PC-3 (cell line): ENCODE data around the gene SULT1E1. TPM values are rescaled to one million over a fixed set of nuclear protein-coding genes. Genes with fewer than 3 reads are reported as not detected.

Experiments used
- ATAC-seq: fragments of 200-7000 bp; cut with Tn5 transposase; 2 replicates; pipeline ENCODE4 v1.9.1; 2020; ENCODE audit warnings: mild to moderate bottlenecking, moderate library complexity
- BruUV-seq: library from RNA; stranded (reverse); fragments of 400-500 nt; replicated peaks from 2 replicates; lab custom pipeline; 2021; lab: Mats Ljungman, UMichigan
- CTCF ChIA-PET: fragments of 300-600 bp; sonication (Branson Sonifier 250); formaldehyde crosslinking; loops from one replicate; lab custom pipeline; 2022; ENCODE audit warnings: antibody characterized with exemption; lab: Charles Lee
- POLR2A ChIA-PET: fragments of 300-600 bp; sonication (Branson Sonifier 250); formaldehyde crosslinking; loops from one replicate; lab custom pipeline; 2022; ENCODE audit warnings: antibody characterized with exemption; ENCODE audit not compliant: unreplicated experiment; lab: Charles Lee
- DNase-seq: peaks from one replicate; pipeline ENCODE4 v3.0.0-alpha.2; 2015
- H2AFZ ChIP-seq: fragments of 300-600 bp; sonication (generic); 2 replicates; pipeline ENCODE4 v1.6.0; 2016; ENCODE audit warnings: antibody characterized with exemption, low read length
- H3F3A ChIP-seq: fragments of 300-600 bp; sonication (generic); one replicate; pipeline ENCODE4 v1.6.0; 2017; ENCODE audit warnings: antibody characterized with exemption, low read length, control low read depth, mild to moderate bottlenecking; ENCODE audit not compliant: unreplicated experiment
- H3K27ac ChIP-seq: fragments of 300-600 bp; sonication (generic); 2 replicates; pipeline ENCODE4 v1.5.1; 2016; ENCODE audit warnings: mild to moderate bottlenecking, low read length
- H3K27me3 ChIP-seq: fragments of 300-600 bp; sonication (generic); 2 replicates; pipeline ENCODE4 v1.6.1; 2016; ENCODE audit warnings: low read length, mixed read lengths
- H3K36me3 ChIP-seq: fragments of 300-600 bp; sonication (generic); 2 replicates; pipeline ENCODE4 v1.6.1; 2016; ENCODE audit warnings: low read depth, mixed run types, low read length, mixed read lengths
- H3K4me1 ChIP-seq: fragments of 300-600 bp; sonication (generic); 2 replicates; pipeline ENCODE4 v1.5.1; 2016; ENCODE audit warnings: low read length; ENCODE audit not compliant: insufficient read depth
- H3K4me2 ChIP-seq: fragments of 300-600 bp; sonication (generic); 2 replicates; pipeline ENCODE4 v1.6.0; 2016; ENCODE audit warnings: low read length
- H3K4me3 ChIP-seq: fragments of 300-600 bp; sonication (generic); 2 replicates; pipeline ENCODE4 v1.5.1; 2016; ENCODE audit warnings: mild to moderate bottlenecking, low read length, mixed read lengths
- H3K79me2 ChIP-seq: fragments of 300-600 bp; sonication (generic); 2 replicates; pipeline ENCODE4 v1.6.1; 2017; ENCODE audit warnings: low read length, mixed read lengths
- H3K9ac ChIP-seq: fragments of 300-600 bp; sonication (generic); 2 replicates; pipeline ENCODE4 v1.6.0; 2016; ENCODE audit warnings: mild to moderate bottlenecking, low read length
- H3K9me2 ChIP-seq: fragments of 300-600 bp; sonication (generic); replicated peaks from 2 replicates; pipeline ENCODE4 v1.6.1; 2016; ENCODE audit warnings: mixed run types, low read length, mixed read lengths
- H3K9me3 ChIP-seq: fragments of 300-600 bp; sonication (generic); 2 replicates; pipeline ENCODE4 v1.6.1; 2016; ENCODE audit warnings: low read length, mixed read lengths
- H4K20me1 ChIP-seq: fragments of 300-600 bp; sonication (generic); 2 replicates; pipeline ENCODE4 v1.6.1; 2016; ENCODE audit warnings: low read length, mixed read lengths
- EZH2 ChIP-seq: fragments of 300-600 bp; sonication (generic); IDR thresholded peaks from one replicate; pipeline ENCODE4 v1.6.1; 2017; ENCODE audit warnings: antibody characterized with exemption, mild to moderate bottlenecking, low read length; ENCODE audit not compliant: unreplicated experiment
- EZH2phosphoT487 ChIP-seq: fragments of 300-600 bp; sonication (generic); IDR thresholded peaks from 2 replicates; pipeline ENCODE4 v1.6.1; 2018; ENCODE audit warnings: mild to moderate bottlenecking, antibody characterized with exemption, low read length, borderline replicate concordance
- intact Hi-C: fragments of 100-400 bp; cut with micrococcal nuclease; formaldehyde crosslinking; loops from 2 replicates; pipeline ENCODE4 v1.9.0; 2023
- total RNA-seq: library from RNA; depleted of rRNA; stranded (reverse); fragments of >200 nt; gene quantifications from 2 replicates; pipeline ENCODE4 v1.2.3, GENCODE V29; 2014
- TF ChIP-seq, protein P1 (sequence below): fragments of 300-600 bp; sonication (generic); conservative IDR thresholded peaks from 2 replicates; pipeline ENCODE4 v1.5.1; 2017; ENCODE audit warnings: antibody characterized with exemption, low read depth, mild to moderate bottlenecking, low read length

Gene SULT1E1
- total RNA-seq, 1 experiment from 2014 or later, result not detected

DNA sequence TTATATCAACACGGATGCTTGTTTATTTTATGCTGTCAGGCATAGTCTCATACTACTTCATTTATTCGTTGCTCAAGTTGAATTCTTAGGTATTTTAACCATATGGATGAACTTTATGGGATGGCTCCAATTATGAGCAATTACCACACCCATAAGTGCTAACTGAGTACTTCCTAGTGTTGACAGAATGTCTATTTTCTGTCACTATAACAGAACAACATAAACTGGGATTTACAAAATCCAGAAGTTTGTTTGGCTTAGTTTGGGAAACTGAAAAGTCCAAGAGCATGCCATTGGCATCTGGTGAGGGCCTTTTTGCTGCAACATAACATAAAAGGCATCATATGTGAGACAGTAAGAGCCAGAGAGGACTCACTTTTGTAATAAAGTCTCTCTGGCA lies 21.0 kb downstream of the SULT1E1 start:
- Histone ChIP-seq H3K36me3 (no peaks in the 10 kb centered on the region), H3K4me3 (no peak overlapping the region), H3K4me2 (no peak overlapping the region), H3K9me2 (no peaks in the 10 kb centered on the region), H3K79me2 (no peaks in the 10 kb centered on the region), H4K20me1 (no peaks in the 10 kb centered on the region), H3K9ac (no peak overlapping the region), H3K9me3 (no peaks in the 10 kb centered on the region), H3F3A (no peaks in the 10 kb centered on the region), H2AFZ (no peak overlapping the region), H3K27ac (no peak overlapping the region), H3K27me3 (no peaks in the 10 kb centered on the region; the same call in 1 of the 2 replicates), H3K4me1 (no peaks in the 10 kb centered on the region)
- no peak for ATAC-seq
- DNase-seq, result no peak
- BruUV-seq, result no TSS peak
- intact Hi-C loops, result no loop called here
- TF ChIP-seq EZH2phosphoT487 (no peak), EZH2 (no peak)
- TF ChIP-seq, protein P1, sequence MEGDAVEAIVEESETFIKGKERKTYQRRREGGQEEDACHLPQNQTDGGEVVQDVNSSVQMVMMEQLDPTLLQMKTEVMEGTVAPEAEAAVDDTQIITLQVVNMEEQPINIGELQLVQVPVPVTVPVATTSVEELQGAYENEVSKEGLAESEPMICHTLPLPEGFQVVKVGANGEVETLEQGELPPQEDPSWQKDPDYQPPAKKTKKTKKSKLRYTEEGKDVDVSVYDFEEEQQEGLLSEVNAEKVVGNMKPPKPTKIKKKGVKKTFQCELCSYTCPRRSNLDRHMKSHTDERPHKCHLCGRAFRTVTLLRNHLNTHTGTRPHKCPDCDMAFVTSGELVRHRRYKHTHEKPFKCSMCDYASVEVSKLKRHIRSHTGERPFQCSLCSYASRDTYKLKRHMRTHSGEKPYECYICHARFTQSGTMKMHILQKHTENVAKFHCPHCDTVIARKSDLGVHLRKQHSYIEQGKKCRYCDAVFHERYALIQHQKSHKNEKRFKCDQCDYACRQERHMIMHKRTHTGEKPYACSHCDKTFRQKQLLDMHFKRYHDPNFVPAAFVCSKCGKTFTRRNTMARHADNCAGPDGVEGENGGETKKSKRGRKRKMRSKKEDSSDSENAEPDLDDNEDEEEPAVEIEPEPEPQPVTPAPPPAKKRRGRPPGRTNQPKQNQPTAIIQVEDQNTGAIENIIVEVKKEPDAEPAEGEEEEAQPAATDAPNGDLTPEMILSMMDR, result no peak
- ChIA-PET POLR2A (no interaction called here), CTCF (no interaction called here)

DNA sequence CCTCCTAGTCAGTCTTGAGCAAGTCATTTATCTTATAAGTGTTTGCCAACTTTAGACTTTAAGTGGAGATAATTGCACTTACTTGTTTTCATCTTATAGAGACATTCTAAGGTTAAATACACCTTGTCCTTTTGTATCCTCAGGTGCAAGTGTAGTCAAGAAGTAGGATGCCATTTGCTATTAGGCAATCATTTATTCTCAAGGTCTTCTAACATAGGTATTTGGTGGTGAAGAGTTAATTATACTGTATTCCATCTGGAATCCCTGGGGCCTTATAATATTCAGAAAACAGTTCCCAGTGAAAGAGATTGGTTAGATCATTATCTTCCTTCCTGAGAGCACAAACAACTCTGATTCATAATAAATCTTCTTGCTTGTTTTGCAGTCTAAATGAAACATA lies 23.7 kb downstream of the SULT1E1 start:
- Histone ChIP-seq H3K27ac (no peak overlapping the region), H4K20me1 (no peaks in the 10 kb centered on the region), H3F3A (no peaks in the 10 kb centered on the region), H3K4me2 (no peak overlapping the region), H2AFZ (no peak overlapping the region), H3K4me1 (peaks cover under 1% of the 10 kb centered on the region; the same call in 1 of the 2 replicates), H3K27me3 (no peaks in the 10 kb centered on the region), H3K79me2 (no peaks in the 10 kb centered on the region), H3K9me3 (no peaks in the 10 kb centered on the region), H3K36me3 (no peaks in the 10 kb centered on the region), H3K4me3 (no peak overlapping the region), H3K9ac (no peak overlapping the region), H3K9me2 (no peaks in the 10 kb centered on the region)
- no peak for ATAC-seq
- BruUV-seq, result no TSS peak
- no peak for TF ChIP-seq EZH2
- TF ChIP-seq, protein P1, result no peak
- no peak for TF ChIP-seq EZH2phosphoT487
- ChIA-PET CTCF (no interaction called here), POLR2A (no interaction called here)
- intact Hi-C loops, result no loop called here
- DNase-seq, result no peak

DNA sequence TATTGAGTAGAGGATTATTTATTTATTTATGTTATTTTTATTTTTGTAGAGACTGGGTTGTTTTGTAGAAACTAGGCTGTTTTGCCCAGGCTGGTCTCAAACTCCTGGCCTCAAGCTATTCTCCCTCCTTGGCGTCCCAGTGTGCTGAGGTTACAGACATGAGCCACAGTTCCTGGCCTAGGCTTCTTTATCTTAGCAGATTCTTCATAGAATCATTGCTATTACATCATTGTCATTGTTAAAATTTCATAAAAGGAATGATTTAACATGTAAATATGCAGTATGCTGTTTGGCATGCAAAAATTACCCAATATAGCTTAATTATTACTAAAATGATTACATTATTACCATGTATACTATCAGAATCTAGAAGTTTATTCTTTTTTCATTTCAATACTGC lies 24.2 kb downstream of the SULT1E1 start:
- H3K4me1 ChIP-seq, result peaks cover 6% of the 10 kb centered on the region; the same call in 1 of the 2 replicates
- ATAC-seq (no peak), DNase-seq (no peak)
- no peak for TF ChIP-seq EZH2
- TF ChIP-seq, protein P1, result no peak
- no peak for TF ChIP-seq EZH2phosphoT487
- no peaks in the 10 kb centered on the region for H3K27me3 ChIP-seq
- no peak overlapping the region for H3K27ac ChIP-seq
- H3K9me2 ChIP-seq, result no peaks in the 10 kb centered on the region
- H4K20me1 ChIP-seq, result no peaks in the 10 kb centered on the region
- no TSS peak for BruUV-seq
- H3K79me2 ChIP-seq, result no peaks in the 10 kb centered on the region
- no peak overlapping the region for H3K9ac ChIP-seq
- no peak overlapping the region for H2AFZ ChIP-seq
- H3K9me3 ChIP-seq, result no peaks in the 10 kb centered on the region
- no peaks in the 10 kb centered on the region for H3K36me3 ChIP-seq
- intact Hi-C loops, result no loop called here
- ChIA-PET CTCF (no interaction called here), POLR2A (no interaction called here)
- H3F3A ChIP-seq, result no peaks in the 10 kb centered on the region
- H3K4me3 ChIP-seq, result no peak overlapping the region
- H3K4me2 ChIP-seq, result no peak overlapping the region
